Lung (tissue), 13 donors: ENCODE data around the gene PSMD12. TPM values are rescaled to one million over a fixed set of nuclear protein-coding genes. Genes with fewer than 3 reads are reported as not detected.

Experiments used
- ATAC-seq: fragments of 200-7000 bp; cut with Tn5 transposase; one replicate; pipeline ENCODE4 v1.9.1; 2020; ENCODE audit warnings: moderate number of reproducible peaks; ENCODE audit not compliant: insufficient read depth, low FRiP score
- DNase-seq, 3 donors: peaks; one replicate each; pipeline ENCODE4 v3.0.0-alpha.2; 2013 to 2017
- H3K27ac ChIP-seq, 2 donors: one replicate each; pipeline ENCODE4 v1.5.1; 2013; ENCODE audit warnings: mild to moderate bottlenecking in 2 of 2, moderate library complexity in 2 of 2, control low read depth in 1 of 2, inconsistent platforms in 1 of 2, low read depth in 1 of 2, low read length in 1 of 2
- H3K27me3 ChIP-seq, 3 donors: one replicate each; pipeline ENCODE4 v1.5.1; 2013; ENCODE audit warnings: low read length in 2 of 3; ENCODE audit not compliant: control insufficient read depth in 3 of 3, insufficient read depth in 3 of 3
- H3K36me3 ChIP-seq, 4 donors: one replicate each; pipeline ENCODE4 v1.5.1; 2013; ENCODE audit warnings: low read length in 4 of 4, mild to moderate bottlenecking in 1 of 4, moderate library complexity in 1 of 4; ENCODE audit not compliant: control insufficient read depth in 4 of 4, insufficient read depth in 4 of 4
- H3K4me1 ChIP-seq, 5 donors: one replicate each; pipeline ENCODE4 v1.5.1; 2013; ENCODE audit warnings: low read length in 5 of 5, mild to moderate bottlenecking in 2 of 5, moderate library complexity in 1 of 5; ENCODE audit not compliant: control insufficient read depth in 5 of 5, insufficient read depth in 5 of 5
- H3K4me3 ChIP-seq: one replicate; pipeline ENCODE4 v1.5.1; 2013; ENCODE audit warnings: mild to moderate bottlenecking, control low read depth, moderate library complexity
- H3K9ac ChIP-seq, 2 donors: one replicate each; pipeline ENCODE4 v1.5.1; 2013; ENCODE audit warnings: low read length in 2 of 2, control low read depth in 1 of 2; ENCODE audit not compliant: insufficient read depth in 1 of 2
- H3K9me3 ChIP-seq, 4 donors: one replicate each; pipeline ENCODE4 v1.5.1; 2013; ENCODE audit warnings: low read length in 3 of 4, mild to moderate bottlenecking in 1 of 4, moderate library complexity in 1 of 4; ENCODE audit not compliant: control insufficient read depth in 4 of 4, insufficient read depth in 3 of 4
- WGBS, 2 donors: extraction: QIAGEN DNeasy Blood & Tissue Kit; methylation state at CpG; one replicate each; pipeline ENCODE4 v1.1.7; 2013; 5-methylcytosine and 5-hydroxymethylcytosine counted together
- polyA plus RNA-seq, 2 donors: library from polyadenylated mRNA; stranded (reverse); fragments of 200-250 nt; gene quantifications; one replicate each; pipeline ENCODE4 v1.2.1, GENCODE V29; 2013
- small RNA-seq: library from RNA; depleted of rRNA; stranded (forward); fragments of <200 nt; gene quantifications from one replicate; pipeline ENCODE3, GENCODE V24; 2014; ENCODE audit warnings: low replicate concordance
- total RNA-seq, 2 donors: library from RNA; depleted of rRNA in 1 of 2; stranded (reverse); fragments of >200 nt in 1 of 2; gene quantifications; one replicate each; pipeline ENCODE4 v1.2.1, GENCODE V29; 2014 to 2021
- TF ChIP-seq, protein P1 (sequence below): IDR thresholded peaks from 2 replicates; pipeline ENCODE4 v1.5.1; 2012; ENCODE audit warnings: mild to moderate bottlenecking; ENCODE audit errors: control extremely low read depth, extremely low read depth
- donor health status: control.
- donor health status: control.
- donor health status: Bipolar disorder and iron deficiency.
- donor health status: healthy.
- donor health status: DM: yes; HTN: yes; CAD: no.

Gene PSMD12
- total and polyA plus RNA-seq, 4 donors, result 27.3 to 47.8 (median 37.2) TPM

DNA sequence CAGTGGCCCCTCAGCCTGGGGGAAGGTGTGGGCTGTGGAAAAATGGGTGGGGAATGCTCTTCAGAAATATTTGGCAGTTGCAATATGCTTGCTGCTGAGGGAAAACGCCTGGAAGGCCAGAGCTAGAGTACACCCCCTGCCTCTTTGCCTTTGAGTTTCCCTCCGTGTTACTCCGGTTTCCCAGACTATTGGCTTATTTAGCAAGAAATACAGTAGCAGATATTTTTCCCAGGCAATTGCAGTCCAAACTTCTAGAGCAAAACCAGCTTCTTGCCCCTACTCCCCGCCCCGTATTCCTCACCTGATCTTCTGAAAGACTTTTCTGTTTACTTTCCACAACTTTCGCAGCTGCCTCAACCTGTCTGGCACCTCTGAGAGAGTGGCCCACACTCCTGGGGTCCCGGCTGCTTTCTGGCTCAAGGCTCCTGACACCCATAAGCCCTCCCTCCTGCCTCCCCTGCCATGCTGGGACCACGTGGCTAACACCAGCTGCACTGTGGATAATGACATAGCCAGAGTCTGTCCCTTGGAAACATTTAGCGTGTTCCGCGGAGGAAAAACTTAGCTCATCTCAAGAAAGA, 75.6 kb downstream of the PSMD12 start:
- TF ChIP-seq, protein P1, sequence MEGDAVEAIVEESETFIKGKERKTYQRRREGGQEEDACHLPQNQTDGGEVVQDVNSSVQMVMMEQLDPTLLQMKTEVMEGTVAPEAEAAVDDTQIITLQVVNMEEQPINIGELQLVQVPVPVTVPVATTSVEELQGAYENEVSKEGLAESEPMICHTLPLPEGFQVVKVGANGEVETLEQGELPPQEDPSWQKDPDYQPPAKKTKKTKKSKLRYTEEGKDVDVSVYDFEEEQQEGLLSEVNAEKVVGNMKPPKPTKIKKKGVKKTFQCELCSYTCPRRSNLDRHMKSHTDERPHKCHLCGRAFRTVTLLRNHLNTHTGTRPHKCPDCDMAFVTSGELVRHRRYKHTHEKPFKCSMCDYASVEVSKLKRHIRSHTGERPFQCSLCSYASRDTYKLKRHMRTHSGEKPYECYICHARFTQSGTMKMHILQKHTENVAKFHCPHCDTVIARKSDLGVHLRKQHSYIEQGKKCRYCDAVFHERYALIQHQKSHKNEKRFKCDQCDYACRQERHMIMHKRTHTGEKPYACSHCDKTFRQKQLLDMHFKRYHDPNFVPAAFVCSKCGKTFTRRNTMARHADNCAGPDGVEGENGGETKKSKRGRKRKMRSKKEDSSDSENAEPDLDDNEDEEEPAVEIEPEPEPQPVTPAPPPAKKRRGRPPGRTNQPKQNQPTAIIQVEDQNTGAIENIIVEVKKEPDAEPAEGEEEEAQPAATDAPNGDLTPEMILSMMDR, result no peak
- Histone ChIP-seq H3K4me3 (no peak overlapping the region), H3K9me3 (peaks cover 0 to 3% (median 0%) of the 10 kb centered on the region in 4 donors), H3K27ac (no peak overlapping the region), H3K9ac (no peak overlapping the region), H3K27me3 (no peaks in the 10 kb centered on the region), H3K4me1 (peaks cover 0 to 40% (median 3%) of the 10 kb centered on the region in 5 donors), H3K36me3 (no peaks in the 10 kb centered on the region)
- 69 to 76% methylated on average over 11 of the region's 11 CpGs for WGBS, 2 donors
- ATAC-seq (no peak), DNase-seq (peak; percentile 71 to 76 (median 71))

DNA sequence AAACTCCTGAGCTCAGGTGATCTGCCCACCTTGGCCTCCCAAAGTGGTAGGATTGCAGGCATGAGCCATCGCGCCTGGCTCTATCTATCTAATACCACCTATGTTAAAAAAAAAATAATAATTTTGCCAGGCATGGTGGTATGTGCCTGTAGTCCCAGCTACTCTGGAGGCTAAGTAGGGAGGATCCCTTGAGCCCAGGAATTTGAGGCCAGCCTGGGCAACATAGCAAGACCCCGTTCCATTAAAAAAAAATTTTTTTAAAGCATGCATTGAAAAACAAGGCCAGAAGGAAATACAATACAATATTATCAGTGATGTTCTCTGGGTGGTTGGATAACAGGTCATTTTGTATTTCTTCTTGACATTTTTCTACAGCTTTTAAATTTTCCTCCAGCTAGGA, 76.1 kb downstream of the PSMD12 start:
- TF ChIP-seq, protein P1, result no peak
- ATAC-seq (no peak), DNase-seq (no peak)
- H3K27ac ChIP-seq, result no peak overlapping the region
- no peak overlapping the region for H3K4me3 ChIP-seq
- H3K9ac ChIP-seq, result no peak overlapping the region
- H3K27me3 ChIP-seq, result no peaks in the 10 kb centered on the region
- peaks cover 0 to 40% (median 3%) of the 10 kb centered on the region in 5 donors for H3K4me1 ChIP-seq
- H3K36me3 ChIP-seq, result no peaks in the 10 kb centered on the region
- WGBS, 2 donors, result 95 to 96% methylated on average over 3 of the region's 3 CpGs
- H3K9me3 ChIP-seq, result no peaks in the 10 kb centered on the region

DNA sequence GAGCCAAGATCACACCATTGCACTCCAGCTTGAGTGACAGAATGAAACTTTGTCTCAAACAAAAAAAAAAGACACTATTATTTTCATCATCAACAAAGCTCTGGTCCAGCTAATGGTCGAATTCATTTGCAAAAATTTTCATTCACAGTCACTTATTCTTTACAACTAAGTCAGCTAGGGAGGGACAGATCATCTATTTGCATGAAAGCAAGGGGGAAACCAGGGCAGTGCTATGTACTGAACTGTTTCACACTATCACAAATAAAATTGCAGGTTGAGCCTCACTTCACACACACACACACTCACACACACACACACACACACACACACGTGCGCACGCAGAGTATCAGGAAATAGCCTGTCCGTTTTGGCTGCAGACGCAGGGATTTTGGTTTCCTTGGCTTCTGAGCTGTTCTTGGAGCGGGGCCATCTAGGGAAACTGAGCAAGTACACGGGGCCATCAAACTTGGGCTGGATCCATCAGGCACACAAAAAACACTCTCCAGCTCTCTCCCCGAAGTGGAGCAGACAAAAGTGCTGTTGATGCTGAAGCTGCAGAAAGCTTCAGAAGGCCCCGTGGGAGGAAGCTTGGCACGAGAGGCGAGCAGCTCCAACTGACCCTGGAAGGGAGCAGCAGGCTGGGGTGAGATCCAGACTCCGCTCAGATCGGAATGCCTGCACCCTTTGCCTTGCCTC, 77.0 kb downstream of the PSMD12 start:
- 13 to 19% methylated on average over 14 of the region's 14 CpGs for WGBS, 2 donors
- no peaks in the 10 kb centered on the region for H3K9me3 ChIP-seq
- no peak overlapping the region for H3K9ac ChIP-seq
- DNase-seq (peak; percentile 91 to 98 (median 97)), ATAC-seq (peak; percentile 21)
- TF ChIP-seq, protein P1, result no peak
- H3K27ac ChIP-seq, result no peak overlapping the region
- H3K27me3 ChIP-seq, result no peaks in the 10 kb centered on the region
- no peaks in the 10 kb centered on the region for H3K36me3 ChIP-seq
- peaks cover 0 to 40% (median 3%) of the 10 kb centered on the region in 5 donors for H3K4me1 ChIP-seq
- H3K4me3 ChIP-seq, result no peak overlapping the region

Small RNA genes lying within 50 kb of the gene (small RNA-seq; reads per million reads assigned to genes)
- not detected for gene RF00019

Other genes with a start within 250 kb of the PSMD12 start
- gene HELZ, start 121.4 kb downstream of the PSMD12 start, total RNA-seq, result 100 to 1,000 TPM in 1 of 2 donors, 10 to 100 TPM in 1; 49.6 to 175 TPM
- gene HELZ, start 121.4 kb downstream of the PSMD12 start, polyA plus RNA-seq, result 1 to 10 TPM; 5.5 to 5.9 TPM
- 10 to 100 TPM; 17.7 to 21.1 TPM for gene PITPNC1, start 10.7 kb upstream of the PSMD12 start, total RNA-seq
- gene PITPNC1, start 10.7 kb upstream of the PSMD12 start, polyA plus RNA-seq, result 10 to 100 TPM in 1 of 2 donors, 1 to 10 TPM in 1; 8.0 to 12.8 TPM